Neuronal stem cell (in vitro differentiated cells): ENCODE data around the gene RHOA.

Experiments
- DNase-seq: peaks from one replicate; pipeline ENCODE4 v3.0.0-alpha.2; 2013; ENCODE audit warnings: low spot score
- H2AFZ ChIP-seq: one replicate; pipeline ENCODE4 v1.6.1; 2013; ENCODE audit warnings: mild to moderate bottlenecking, low read length, inconsistent platforms
- H2AK5ac ChIP-seq: 2 replicates; pipeline ENCODE4 v1.6.1; 2013; ENCODE audit warnings: low read depth, mild to moderate bottlenecking, inconsistent platforms, low read length, moderate library complexity, mixed read lengths
- H2BK120ac ChIP-seq: 2 replicates; pipeline ENCODE4 v1.6.1; 2013; ENCODE audit warnings: low read depth, mild to moderate bottlenecking, inconsistent platforms, low read length, moderate library complexity, mixed read lengths
- H2BK12ac ChIP-seq: one replicate; pipeline ENCODE4 v1.6.1; 2013; ENCODE audit warnings: low read length, inconsistent platforms
- H2BK15ac ChIP-seq: 2 replicates; pipeline ENCODE4 v1.6.1; 2013; ENCODE audit warnings: mild to moderate bottlenecking, low read length, inconsistent platforms, mixed read lengths
- H2BK5ac ChIP-seq: one replicate; pipeline ENCODE4 v1.6.1; 2013; ENCODE audit warnings: inconsistent platforms, mild to moderate bottlenecking, low read length, moderate library complexity
- H3K14ac ChIP-seq: one replicate; pipeline ENCODE4 v1.6.1; 2013; ENCODE audit warnings: low read length, inconsistent platforms
- H3K18ac ChIP-seq: 2 replicates; pipeline ENCODE4 v1.6.1; 2013; ENCODE audit warnings: low read length, inconsistent platforms
- H3K23ac ChIP-seq: 2 replicates; pipeline ENCODE4 v1.6.1; 2013; ENCODE audit warnings: low read depth, mild to moderate bottlenecking, mixed read lengths, low read length, inconsistent platforms; ENCODE audit not compliant: poor library complexity
- H3K27ac ChIP-seq: replicated peaks from 3 replicates; pipeline ENCODE4 v1.5.1; 2013; ENCODE audit warnings: low read length, inconsistent platforms
- H3K27me3 ChIP-seq, 3 experiments: 2 replicates each; pipeline ENCODE4 v1.6.1; 2013; ENCODE audit warnings: low read length in 3 of 3, mild to moderate bottlenecking in 2 of 3, inconsistent platforms in 1 of 3, low read depth in 1 of 3, mixed read lengths in 1 of 3, moderate library complexity in 1 of 3; ENCODE audit not compliant: control insufficient read depth in 3 of 3, insufficient read depth in 3 of 3
- H3K36me3 ChIP-seq, 2 donors: replicated peaks in 1 of 2; 2 replicates each; pipeline ENCODE4 v1.6.1; 2013; ENCODE audit warnings: low read length in 2 of 2; ENCODE audit not compliant: control insufficient read depth in 2 of 2, insufficient read depth in 2 of 2
- H3K4ac ChIP-seq: 2 replicates; pipeline ENCODE4 v1.6.1; 2013; ENCODE audit warnings: inconsistent platforms, mild to moderate bottlenecking, low read length, moderate library complexity
- H3K4me1 ChIP-seq, 2 donors: 1 replicate in 1 of 2; 2 replicates in 1 of 2; pipeline ENCODE4 v1.6.1; 2013; ENCODE audit warnings: low read length in 2 of 2, low read depth in 1 of 2; ENCODE audit not compliant: control insufficient read depth in 2 of 2, insufficient read depth in 1 of 2
- H3K4me2 ChIP-seq: one replicate; pipeline ENCODE4 v1.6.1; 2013; ENCODE audit warnings: mild to moderate bottlenecking, low read length, inconsistent platforms; ENCODE audit not compliant: insufficient read depth, poor library complexity, severe bottlenecking
- H3K4me3 ChIP-seq, 2 donors: 2 replicates each; pipeline ENCODE4 v1.5.1; 2013; ENCODE audit warnings: low read length in 2 of 2, mild to moderate bottlenecking in 2 of 2, inconsistent platforms in 1 of 2, moderate library complexity in 1 of 2
- H3K79me1 ChIP-seq: one replicate; pipeline ENCODE4 v1.6.1; 2013; ENCODE audit warnings: low read depth, mild to moderate bottlenecking, inconsistent platforms, low read length, moderate library complexity
- H3K9ac ChIP-seq: one replicate; pipeline ENCODE4 v1.6.1; 2013; ENCODE audit warnings: mild to moderate bottlenecking, low read depth, low read length, inconsistent platforms; ENCODE audit not compliant: poor library complexity
- H3K9me3 ChIP-seq, 2 donors: replicated peaks in 1 of 2; 2 replicates each; pipeline versions ENCODE3 to v1.6.1; 2013; ENCODE audit warnings: low read length in 2 of 2, mild to moderate bottlenecking in 2 of 2, inconsistent platforms in 1 of 2, low read depth in 1 of 2, mixed read lengths in 1 of 2, moderate library complexity in 1 of 2; ENCODE audit not compliant: control insufficient read depth in 2 of 2, insufficient read depth in 1 of 2
- H4K8ac ChIP-seq: one replicate; pipeline ENCODE4 v1.6.1; 2013; ENCODE audit warnings: low read depth, mild to moderate bottlenecking, inconsistent platforms, low read length, moderate library complexity
- H4K91ac ChIP-seq: one replicate; pipeline ENCODE4 v1.6.1; 2013; ENCODE audit warnings: low read length, low read depth, mild to moderate bottlenecking, inconsistent platforms; ENCODE audit not compliant: poor library complexity
- WGBS, 2 donors: extraction: QIAGEN DNeasy Blood & Tissue Kit; methylation state at CpG; one replicate each; pipeline ENCODE4 v1.1.7; 2013; ENCODE audit warnings: missing lambda C conversion rate in 2 of 2, mixed read lengths in 1 of 2; ENCODE audit not compliant: insufficient read length in 2 of 2, insufficient replicate concordance in 1 of 2; ENCODE audit errors: extremely low coverage in 2 of 2; 5-methylcytosine and 5-hydroxymethylcytosine counted together

The RHOA gene

DNA sequence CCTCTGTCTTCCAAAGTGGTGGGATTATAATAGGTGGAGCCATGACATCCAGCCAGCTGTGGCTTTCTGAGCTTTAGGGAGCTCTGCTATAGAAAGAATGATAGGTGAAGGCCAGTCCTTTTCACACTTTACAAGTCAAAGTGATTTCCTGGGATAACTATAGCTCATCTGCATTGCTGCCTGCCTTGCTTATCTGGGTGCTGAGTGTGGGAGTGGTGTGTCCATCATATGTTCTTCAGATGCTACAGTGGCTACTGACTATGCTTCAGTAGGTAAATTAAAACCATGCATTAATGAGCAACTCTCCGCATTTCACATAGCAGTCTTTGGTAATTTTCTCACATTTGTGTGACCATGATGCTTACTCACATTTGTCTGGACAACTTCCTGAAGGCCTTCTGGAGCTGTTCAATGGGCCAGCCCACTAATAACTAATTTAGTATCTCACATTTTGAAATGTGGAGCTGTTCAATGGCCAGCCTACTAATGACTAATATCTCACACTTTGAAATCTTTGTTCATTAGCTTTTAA, 23.4 kb downstream of the RHOA start:
- no peak overlapping the region for H3K4me2 ChIP-seq
- DNase-seq = no peak
- no peak overlapping the region for H4K91ac ChIP-seq
- no peak overlapping the region for H2BK120ac ChIP-seq
- no CpG with 5 or more reads among the region's 1 CpG for WGBS, 2 donors
- no peak overlapping the region for H3K14ac ChIP-seq
- H3K4me1 ChIP-seq = no peaks in the 10 kb centered on the region
- H2AK5ac ChIP-seq = no peak overlapping the region
- H3K27ac ChIP-seq = no peak overlapping the region
- no peaks in the 10 kb centered on the region for H3K27me3 ChIP-seq
- no peak overlapping the region for H2AFZ ChIP-seq
- no peak overlapping the region for H3K4ac ChIP-seq
- peaks cover 2% of the 10 kb centered on the region for H3K79me1 ChIP-seq
- peaks cover 2 to 40% of the 10 kb centered on the region in 2 donors for H3K36me3 ChIP-seq
- H3K23ac ChIP-seq = no peak overlapping the region
- H3K9ac ChIP-seq = no peak overlapping the region
- no peak overlapping the region for H2BK5ac ChIP-seq
- H3K4me3 ChIP-seq = no peak overlapping the region
- H4K8ac ChIP-seq = no peak overlapping the region
- no peak overlapping the region for H2BK12ac ChIP-seq
- no peak overlapping the region for H2BK15ac ChIP-seq
- H3K18ac ChIP-seq = no peak overlapping the region
- H3K9me3 ChIP-seq = peaks cover 0 to 8% of the 10 kb centered on the region in 2 donors

DNA sequence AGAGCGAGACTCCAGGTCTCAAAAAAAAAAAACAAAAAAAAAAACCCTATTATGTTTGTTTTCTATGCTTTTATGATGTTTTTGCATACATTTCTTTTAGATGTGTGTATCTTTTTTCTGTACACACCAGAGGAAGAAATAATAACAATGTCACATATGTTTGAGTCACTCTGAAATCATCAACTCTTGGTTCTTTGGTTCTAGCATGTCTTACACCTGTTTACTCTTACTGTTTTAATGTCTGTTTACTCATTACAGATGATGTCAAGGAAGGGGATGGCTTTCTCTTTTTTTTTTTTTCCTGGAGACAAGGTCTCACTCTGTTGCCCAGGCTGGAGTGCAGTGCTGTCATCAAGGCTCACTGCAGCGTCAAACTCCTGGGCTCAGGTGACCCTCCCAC, 24.1 kb downstream of the RHOA start:
- H3K4me2 ChIP-seq = no peak overlapping the region
- H2BK15ac ChIP-seq = no peak overlapping the region
- no peak overlapping the region for H3K4ac ChIP-seq
- no peak overlapping the region for H3K23ac ChIP-seq
- no peak overlapping the region for H3K14ac ChIP-seq
- H2BK120ac ChIP-seq = no peak overlapping the region
- DNase-seq = no peak
- H3K36me3 ChIP-seq = peaks cover 0 to 36% of the 10 kb centered on the region in 2 donors
- H2BK12ac ChIP-seq = no peak overlapping the region
- H2AK5ac ChIP-seq = no peak overlapping the region
- H3K18ac ChIP-seq = no peak overlapping the region
- no CpG with 5 or more reads among the region's 2 CpGs for WGBS, 2 donors
- no peak overlapping the region for H4K8ac ChIP-seq
- H3K4me1 ChIP-seq = no peaks in the 10 kb centered on the region
- H3K9ac ChIP-seq = no peak overlapping the region
- peaks cover 0 to 8% of the 10 kb centered on the region in 2 donors for H3K9me3 ChIP-seq
- H2BK5ac ChIP-seq = no peak overlapping the region
- H3K27me3 ChIP-seq = no peaks in the 10 kb centered on the region
- H3K27ac ChIP-seq = no peak overlapping the region
- H3K79me1 ChIP-seq = peaks cover 2% of the 10 kb centered on the region
- no peak overlapping the region for H2AFZ ChIP-seq
- H4K91ac ChIP-seq = no peak overlapping the region
- H3K4me3 ChIP-seq = no peak overlapping the region

DNA sequence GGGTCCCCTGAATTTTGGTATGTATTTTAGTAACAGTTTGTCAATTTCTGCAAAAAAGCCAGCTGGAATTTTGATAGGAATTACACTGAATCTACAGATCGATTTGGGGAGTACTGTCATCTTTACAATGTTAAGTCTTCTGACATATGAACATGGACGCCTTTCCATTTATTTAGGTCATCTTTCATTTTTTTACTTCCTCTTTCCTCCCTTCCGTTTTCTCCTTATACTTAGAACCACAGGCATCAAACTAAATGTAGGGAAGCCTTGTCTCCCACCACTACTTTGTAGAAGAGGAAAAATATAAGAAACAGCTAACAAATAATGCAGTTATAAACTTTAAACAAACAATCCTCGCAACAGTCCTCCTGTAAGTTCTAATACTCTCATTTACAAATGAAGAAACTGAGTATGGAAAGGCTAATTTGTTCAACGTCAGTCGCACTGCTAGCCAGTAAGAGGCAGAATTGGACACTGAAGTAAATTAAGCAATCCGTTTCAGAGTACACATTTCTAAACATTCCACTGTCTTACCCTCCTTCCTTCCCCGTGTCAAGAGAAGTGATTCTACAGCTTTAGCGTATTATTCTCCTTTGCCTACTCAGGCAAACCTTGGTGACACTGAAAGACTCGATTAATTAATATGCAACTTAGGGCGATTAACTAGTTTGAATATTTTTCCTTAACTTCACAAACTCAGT, 25.6 kb downstream of the RHOA start:
- Histone ChIP-seq H2BK5ac (no peak overlapping the region), H2AK5ac (no peak overlapping the region), H3K18ac (no peak overlapping the region), H3K4me3 (no peak overlapping the region), H2BK120ac (no peak overlapping the region), H3K9ac (no peak overlapping the region), H4K91ac (no peak overlapping the region), H2BK15ac (no peak overlapping the region), H3K4me1 (no peaks in the 10 kb centered on the region), H3K36me3 (peaks cover 0 to 30% of the 10 kb centered on the region in 2 donors), H2BK12ac (no peak overlapping the region), H3K9me3 (peaks cover 0 to 8% of the 10 kb centered on the region in 2 donors), H3K14ac (no peak overlapping the region), H3K79me1 (peaks cover 2% of the 10 kb centered on the region), H2AFZ (no peak overlapping the region), H3K4me2 (no peak overlapping the region), H4K8ac (no peak overlapping the region), H3K23ac (no peak overlapping the region), H3K4ac (no peak overlapping the region), H3K27me3 (no peaks in the 10 kb centered on the region), H3K27ac (no peak overlapping the region)
- WGBS, 2 donors = no CpG with 5 or more reads among the region's 11 CpGs
- no peak for DNase-seq

DNA sequence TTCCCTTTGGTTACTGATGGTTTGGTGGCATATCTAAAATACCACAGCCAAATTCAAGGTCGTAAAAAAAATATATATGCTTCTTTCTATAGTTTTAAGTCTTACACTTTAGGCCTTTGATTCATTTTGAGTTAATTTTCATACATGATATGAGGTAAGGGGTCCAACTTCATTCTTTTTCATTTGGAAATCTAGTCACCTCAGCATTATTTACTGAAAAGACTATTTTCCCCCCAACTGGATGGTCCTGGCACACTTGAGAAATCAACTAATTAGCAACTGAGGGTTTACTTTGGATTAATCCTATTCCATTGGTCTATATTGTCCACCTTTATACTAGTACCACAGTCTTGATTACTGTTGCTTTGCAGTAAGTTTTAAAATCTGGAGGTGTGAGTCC, 26.2 kb downstream of the RHOA start:
- WGBS, 2 donors = no CpG with 5 or more reads among the region's 1 CpG
- H3K4me1 ChIP-seq = no peaks in the 10 kb centered on the region
- no peak overlapping the region for H3K4ac ChIP-seq
- no peaks in the 10 kb centered on the region for H3K27me3 ChIP-seq
- peaks cover 0 to 29% of the 10 kb centered on the region in 2 donors for H3K36me3 ChIP-seq
- DNase-seq = no peak
- H2BK12ac ChIP-seq = no peak overlapping the region
- H3K27ac ChIP-seq = no peak overlapping the region
- peaks cover 0 to 8% of the 10 kb centered on the region in 2 donors for H3K9me3 ChIP-seq
- H2BK5ac ChIP-seq = no peak overlapping the region
- no peak overlapping the region for H3K18ac ChIP-seq
- no peak overlapping the region for H3K9ac ChIP-seq
- H2BK120ac ChIP-seq = no peak overlapping the region
- H2AFZ ChIP-seq = no peak overlapping the region
- no peak overlapping the region for H3K4me2 ChIP-seq
- no peak overlapping the region for H2AK5ac ChIP-seq
- peaks cover 2% of the 10 kb centered on the region for H3K79me1 ChIP-seq
- no peak overlapping the region for H4K91ac ChIP-seq
- no peak overlapping the region for H3K14ac ChIP-seq
- no peak overlapping the region for H2BK15ac ChIP-seq
- no peak overlapping the region for H3K23ac ChIP-seq
- no peak overlapping the region for H3K4me3 ChIP-seq
- H4K8ac ChIP-seq = no peak overlapping the region
